Common myeloid progenitor, CD34-positive (primary cell): ENCODE measurements around the gene CHD1L.

Experiments used
- CTCF ChIA-PET: fragments of 350-600 bp; sonication (Branson Sonifier 250); formaldehyde crosslinking; loops from one replicate; lab custom pipeline; 2021; ENCODE audit warnings: antibody characterized with exemption; lab: Charles Lee
- POLR2A ChIA-PET: fragments of 350-600 bp; sonication (Branson Sonifier 250); formaldehyde crosslinking; loops from one replicate; lab custom pipeline; 2021; ENCODE audit warnings: antibody characterized with exemption; lab: Charles Lee
- DNase-seq, 3 donors: peaks; one replicate each; pipeline versions ENCODE4 v3.0.0 to v3.0.0-alpha.2; 2013
- H3K27ac ChIP-seq, 2 experiments: 1 replicate in 1 of 2; 2 replicates in 1 of 2; pipeline ENCODE4 v1.7.0; 2013; ENCODE audit warnings: inconsistent platforms in 2 of 2, low read length in 2 of 2, mild to moderate bottlenecking in 2 of 2, low read depth in 1 of 2, moderate library complexity in 1 of 2; ENCODE audit not compliant: severe bottlenecking in 2 of 2, insufficient read depth in 1 of 2, poor library complexity in 1 of 2
- H3K27me3 ChIP-seq, 5 experiments: replicated peaks in 2 of 5; 1 replicate in 3 of 5; 2 replicates in 2 of 5; pipeline versions ENCODE4 v1.6.1 to v1.7.0; 2013; ENCODE audit warnings: low read length in 4 of 5, mild to moderate bottlenecking in 2 of 5, moderate library complexity in 2 of 5, inconsistent platforms in 1 of 5; ENCODE audit not compliant: insufficient read depth in 5 of 5, control insufficient read depth in 4 of 5
- H3K36me3 ChIP-seq, 4 experiments: 1 replicate in 2 of 4; 2 replicates in 2 of 4; pipeline versions ENCODE4 v1.6.1 to v1.7.0; 2013; ENCODE audit warnings: low read length in 3 of 4, control low read depth in 1 of 4, mild to moderate bottlenecking in 1 of 4; ENCODE audit not compliant: control insufficient read depth in 4 of 4, insufficient read depth in 4 of 4
- H3K4me1 ChIP-seq, 4 experiments: 1 replicate in 3 of 4; 2 replicates in 1 of 4; pipeline versions ENCODE4 v1.6.1 to v1.7.1; 2013; ENCODE audit warnings: low read length in 3 of 4, mild to moderate bottlenecking in 3 of 4, control low read depth in 1 of 4, inconsistent platforms in 1 of 4, moderate library complexity in 1 of 4; ENCODE audit not compliant: control insufficient read depth in 4 of 4, insufficient read depth in 4 of 4; ENCODE audit errors: control extremely low read depth in 1 of 4
- H3K4me3 ChIP-seq, 7 experiments: 1 replicate in 4 of 7; 2 replicates in 3 of 7; pipeline versions ENCODE4 v1.5.1 to v1.7.0; 2013; ENCODE audit warnings: mild to moderate bottlenecking in 7 of 7, low read length in 6 of 7, moderate library complexity in 6 of 7, inconsistent platforms in 2 of 7, low read depth in 2 of 7, control low read depth in 1 of 7; ENCODE audit not compliant: insufficient read depth in 4 of 7, control insufficient read depth in 1 of 7; ENCODE audit errors: extremely low read depth in 1 of 7
- H3K9me3 ChIP-seq, 5 experiments: 1 replicate in 4 of 5; 2 replicates in 1 of 5; pipeline versions ENCODE4 v1.6.1 to v1.7.1; 2013; ENCODE audit warnings: low read length in 4 of 5, mild to moderate bottlenecking in 2 of 5, inconsistent platforms in 1 of 5, low read depth in 1 of 5, moderate library complexity in 1 of 5; ENCODE audit not compliant: control insufficient read depth in 4 of 5, insufficient read depth in 2 of 5; ENCODE audit errors: control extremely low read depth in 1 of 5
- WGBS: methylation state at CpG from one replicate; pipeline ENCODE4 v1.1.5; 2013; ENCODE audit not compliant: insufficient coverage; 5-methylcytosine and 5-hydroxymethylcytosine counted together

The CHD1L gene

DNA sequence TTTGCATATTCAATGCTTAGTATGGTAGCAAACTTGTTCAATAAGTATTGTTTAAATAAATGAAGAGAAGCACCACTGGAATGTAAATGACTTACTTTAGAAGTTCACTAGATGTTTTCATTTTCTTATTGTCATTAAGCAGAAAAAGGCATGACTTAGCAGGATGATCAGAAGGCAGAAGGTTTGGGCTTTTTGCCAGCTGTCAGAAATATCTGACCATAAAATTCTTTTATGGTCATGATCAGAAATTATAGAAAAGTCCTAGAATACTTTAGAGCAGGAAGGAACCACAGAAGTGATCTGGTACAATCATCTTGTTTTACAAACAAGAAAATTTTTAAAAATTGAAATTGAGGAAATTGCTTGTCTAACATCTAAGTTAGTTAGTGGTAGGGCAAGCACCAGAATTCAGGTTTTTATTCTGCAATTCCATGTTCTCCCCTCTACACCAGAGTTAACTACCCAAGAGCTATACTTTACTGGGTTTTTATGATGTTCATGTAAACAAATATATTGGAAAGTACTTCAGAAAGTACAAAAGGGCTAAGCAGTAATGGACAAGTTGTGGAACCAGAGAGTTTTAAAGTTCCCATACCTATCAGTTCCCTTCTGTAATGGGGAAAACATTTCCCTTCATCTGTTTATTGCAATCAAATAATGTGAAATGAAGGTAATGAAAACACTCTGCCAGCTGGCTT lies 27.5 kb upstream of the CHD1L start:
- Histone ChIP-seq H3K4me3 (no peak overlapping the region), H3K9me3 (no peaks in the 10 kb centered on the region), H3K4me1 (peaks cover 0 to 13% (median 8%) of the 10 kb centered on the region in 4 experiments), H3K27me3 (no peaks in the 10 kb centered on the region), H3K27ac (no peak overlapping the region), H3K36me3 (peaks cover 0 to 6% (median 1%) of the 10 kb centered on the region in 4 experiments)
- ChIA-PET POLR2A (no interaction called here), CTCF (no interaction called here)
- DNase-seq: peak; percentile 12 to 57 (median 46)

DNA sequence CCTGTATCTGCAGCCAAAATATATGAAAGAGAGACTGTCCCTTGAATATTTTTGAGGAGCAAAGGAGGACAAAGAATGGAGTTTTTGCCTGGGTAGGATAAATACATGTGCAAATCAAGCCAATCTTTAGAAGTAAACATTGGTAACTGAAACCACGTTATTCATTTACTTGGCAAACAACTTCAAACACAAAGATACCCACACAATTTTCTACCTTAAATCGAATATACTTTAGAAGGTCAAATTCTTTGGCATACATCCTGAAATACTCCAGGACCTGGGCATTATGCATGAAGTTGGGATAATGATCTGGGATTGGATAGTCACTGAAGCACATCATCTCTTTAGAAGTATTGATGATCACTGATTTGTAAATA lies 27.0 kb upstream of the CHD1L start:
- no CpG with 5 or more reads among the region's 2 CpGs for WGBS
- Histone ChIP-seq H3K27me3 (no peaks in the 10 kb centered on the region), H3K27ac (no peak overlapping the region), H3K36me3 (peaks cover 0 to 6% (median 1%) of the 10 kb centered on the region in 4 experiments), H3K4me3 (no peak overlapping the region), H3K9me3 (no peaks in the 10 kb centered on the region), H3K4me1 (peaks cover 0 to 13% (median 8%) of the 10 kb centered on the region in 4 experiments)
- ChIA-PET POLR2A (no interaction called here), CTCF (no interaction called here)
- no peak for DNase-seq

DNA sequence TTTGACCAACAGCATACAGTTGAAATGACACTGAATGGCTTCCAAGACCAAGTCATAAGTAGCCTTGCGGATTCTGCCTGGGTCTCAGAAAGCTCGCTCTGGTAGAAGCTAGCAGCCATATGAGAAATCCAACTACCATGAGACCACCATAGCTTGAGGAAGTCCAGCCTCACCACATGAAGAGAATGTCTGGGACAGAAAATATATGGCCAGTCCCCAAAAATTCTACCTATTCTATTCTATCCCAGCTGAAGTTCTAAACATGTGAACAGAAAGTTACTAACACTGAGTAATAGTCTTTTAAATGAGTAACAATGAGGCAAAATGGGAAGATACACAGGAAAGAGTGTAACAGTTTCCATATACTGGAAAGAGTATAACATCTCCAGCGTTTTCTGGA lies 26.4 kb upstream of the CHD1L start:
- no peaks in the 10 kb centered on the region for H3K9me3 ChIP-seq
- no peak overlapping the region for H3K4me3 ChIP-seq
- H3K36me3 ChIP-seq: peaks cover 0 to 6% (median 1%) of the 10 kb centered on the region in 4 experiments
- ChIA-PET CTCF (interaction anchor here (1.0 kb wide), 1 partner anchor 20 kb away, joined by 4 read pairs; no protein-coding TSS in a partner anchor), POLR2A (no interaction called here)
- no peak overlapping the region for H3K27ac ChIP-seq
- DNase-seq: no peak
- H3K27me3 ChIP-seq: no peaks in the 10 kb centered on the region
- H3K4me1 ChIP-seq: peaks cover 0 to 13% (median 8%) of the 10 kb centered on the region in 4 experiments
- WGBS: 100% methylated on average over 2 of the region's 3 CpGs

DNA sequence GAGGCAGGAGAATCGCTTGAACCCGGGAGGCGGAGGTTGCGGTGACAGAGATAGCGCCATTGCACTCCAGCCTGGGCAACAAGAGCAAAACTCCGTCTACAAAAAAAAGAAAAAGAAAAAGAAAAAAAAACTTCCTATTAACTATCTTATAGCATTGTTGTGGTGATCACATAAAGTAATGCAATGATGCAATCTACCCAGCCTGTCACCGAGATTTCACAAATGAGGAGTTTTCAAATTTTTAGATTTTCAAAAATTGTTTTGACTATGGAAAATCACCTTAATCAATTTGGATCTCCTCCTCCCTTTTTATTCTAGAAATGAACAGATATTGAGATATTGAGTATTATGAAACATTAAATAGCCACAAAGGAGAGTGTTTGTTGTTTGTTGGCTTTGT lies 25.3 kb upstream of the CHD1L start:
- Histone ChIP-seq H3K9me3 (no peaks in the 10 kb centered on the region), H3K4me1 (peaks cover 0 to 13% (median 8%) of the 10 kb centered on the region in 4 experiments), H3K27ac (no peak overlapping the region), H3K36me3 (peaks cover 0 to under 1% (median under 1%) of the 10 kb centered on the region in 4 experiments), H3K4me3 (no peak overlapping the region), H3K27me3 (no peaks in the 10 kb centered on the region)
- ChIA-PET POLR2A (no interaction called here), CTCF (interaction anchor here (1.0 kb wide), 2 partner anchors 21 to 30 kb away, joined by 3 to 4 read pairs; no protein-coding TSS in a partner anchor)
- WGBS: no CpG with 5 or more reads among the region's 7 CpGs
- DNase-seq: no peak

DNA sequence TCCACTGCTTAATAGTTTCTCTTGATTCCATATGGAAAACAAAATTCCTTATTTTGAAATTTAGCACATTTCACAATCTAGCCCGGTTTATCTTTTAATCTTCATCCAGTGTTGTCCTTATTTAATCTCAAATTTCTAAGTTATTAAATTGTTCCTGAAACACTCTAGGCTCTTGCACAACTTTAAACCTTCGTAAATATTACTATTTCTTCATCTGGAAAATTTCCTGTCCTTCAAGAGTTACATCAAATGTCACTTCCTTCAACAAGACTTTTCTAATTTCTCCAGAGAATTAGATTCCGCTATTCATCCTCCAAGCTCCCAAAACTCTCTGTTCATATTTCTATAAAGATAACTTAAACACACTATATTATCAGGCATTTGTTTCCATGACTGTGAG lies 23.9 kb upstream of the CHD1L start:
- Histone ChIP-seq H3K27ac (no peak overlapping the region), H3K36me3 (no peaks in the 10 kb centered on the region), H3K9me3 (no peaks in the 10 kb centered on the region), H3K27me3 (no peaks in the 10 kb centered on the region), H3K4me1 (peaks cover 0 to 13% (median 9%) of the 10 kb centered on the region in 4 experiments), H3K4me3 (no peak overlapping the region)
- no peak for DNase-seq
- WGBS: 100% methylated on average over 2 of the region's 3 CpGs
- POLR2A ChIA-PET: no interaction called here
- CTCF ChIA-PET: no interaction called here

DNA sequence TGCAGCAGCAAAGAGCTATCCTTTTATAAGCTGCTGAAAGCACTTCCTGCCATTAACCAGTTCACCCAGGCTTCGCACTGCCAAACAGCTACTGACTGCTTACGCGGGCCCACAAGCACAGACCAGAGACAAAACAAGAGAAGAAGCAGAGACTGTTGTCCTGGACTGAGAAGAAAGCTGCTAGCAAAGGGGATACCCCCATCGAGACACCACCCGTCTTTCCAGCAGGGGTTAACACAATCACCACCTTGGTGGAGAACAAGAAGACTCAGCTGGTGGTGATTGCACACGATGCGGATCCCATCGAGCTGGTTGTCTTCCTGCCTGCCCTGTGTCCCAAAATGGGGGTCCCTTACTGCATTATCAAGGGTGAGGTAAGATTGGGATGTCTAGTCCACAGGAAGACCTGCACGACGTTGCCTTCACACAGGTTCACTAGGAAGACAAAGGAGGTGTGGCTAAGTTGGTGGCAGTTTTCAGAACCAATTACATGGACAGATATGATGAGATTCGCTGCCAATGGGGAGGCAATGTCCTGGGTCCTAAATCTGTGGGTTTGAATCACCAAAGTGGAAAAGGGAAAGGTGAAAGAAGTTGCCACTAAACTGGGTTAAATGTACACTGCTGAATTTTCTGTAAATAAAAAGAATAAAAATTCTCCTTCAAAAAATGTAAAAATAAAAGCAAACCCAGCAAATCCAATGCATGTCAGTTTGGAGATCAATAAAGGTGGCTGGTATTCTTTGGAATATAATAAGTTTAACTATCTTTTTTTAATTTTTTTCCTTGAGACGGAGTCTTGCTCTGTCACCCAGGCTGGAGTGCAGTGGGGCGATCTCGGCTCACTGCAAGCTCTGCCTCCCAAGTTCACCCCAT lies 18.5 kb upstream of the CHD1L start:
- no peak overlapping the region for H3K27ac ChIP-seq
- H3K36me3 ChIP-seq: no peaks in the 10 kb centered on the region
- H3K27me3 ChIP-seq: no peaks in the 10 kb centered on the region
- WGBS: 84% methylated on average over 7 of the region's 14 CpGs
- H3K4me1 ChIP-seq: peaks cover 2 to 15% (median 12%) of the 10 kb centered on the region in 4 experiments
- H3K4me3 ChIP-seq: peak overlapping the region in 1 of 7 experiments; percentile 75
- no peak for DNase-seq
- POLR2A ChIA-PET: interaction anchor here (0.6 kb wide), 1 partner anchor 52 kb away, joined by 3 read pairs; no protein-coding TSS in a partner anchor
- H3K9me3 ChIP-seq: no peaks in the 10 kb centered on the region
- CTCF ChIA-PET: interaction anchor here (0.9 to 1.3 kb wide), 3 partner anchors 12 to 50 kb away, joined by 3 to 4 read pairs (median 3); no protein-coding TSS in a partner anchor
